Measurements from ENCODE around the gene LSM3. TPM values are rescaled to one million over a fixed set of nuclear protein-coding genes. Genes with fewer than 3 reads are reported as not detected.
A peak's percentile ranks its signal among the peaks of the same experiment; 100 is the strongest.

LSM3 gene
- total RNA-seq, 2 experiments from 2014 or later = 12.4 to 21.9 TPM

DNA sequence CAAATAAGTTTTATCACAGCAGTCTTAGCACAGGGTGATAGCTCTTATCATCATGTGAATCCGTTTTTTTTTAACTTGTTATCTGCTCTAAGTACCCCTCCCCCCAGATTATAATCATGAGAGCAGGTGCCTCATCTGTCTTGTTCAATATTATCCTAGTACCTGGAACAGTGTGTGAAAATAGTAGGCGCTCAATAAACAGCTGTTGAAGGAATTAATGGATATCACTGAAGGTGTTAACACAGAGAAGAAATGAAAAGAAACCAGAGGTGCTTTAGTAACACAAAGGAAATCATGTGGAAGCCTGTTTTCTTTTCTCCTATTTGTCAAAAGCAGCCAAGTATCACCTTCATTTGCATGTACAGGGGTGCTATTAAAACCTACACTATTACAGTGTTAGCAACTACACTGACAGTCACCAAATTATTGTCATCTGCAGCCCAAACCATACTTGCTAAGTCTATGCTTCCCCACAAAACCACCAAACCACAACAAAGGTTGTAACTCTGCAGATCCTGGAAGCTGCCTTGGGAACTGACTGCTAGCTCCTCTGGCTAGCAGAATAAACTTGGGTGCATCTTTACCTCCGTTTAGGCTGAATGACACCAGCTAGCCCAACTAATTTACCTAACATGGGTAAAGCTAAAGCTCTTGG, 3.1 kb upstream of the LSM3 start:
- Histone ChIP-seq H2AFZ (ENCODE audit: low read length) (no peak overlapping the region), H3K4me1 (ENCODE audit: insufficient read depth, low read length, poor library complexity, severe bottlenecking) (peaks cover 46% of the 10 kb centered on the region), H3K4me3 (ENCODE audit: low read depth, low read length, poor library complexity, severe bottlenecking) (peak overlapping the region; percentile 60), H3K4me2 (ENCODE audit: low read length) (peak overlapping the region; percentile 74), H3K27ac (ENCODE audit: low read depth, low read length, poor library complexity, severe bottlenecking) (peak overlapping the region; percentile 79), H3K9me3 (ENCODE audit: low read length) (no peaks in the 10 kb centered on the region), H4K20me1 (ENCODE audit: insufficient read depth, low read length) (peaks cover 16% of the 10 kb centered on the region; the same call in 1 of the 2 replicates), H3K9me2 (ENCODE audit: insufficient read depth, low read length) (no peaks in the 10 kb centered on the region), H3K79me2 (ENCODE audit: insufficient read depth, low read depth, low read length) (peaks cover 73% of the 10 kb centered on the region), H3K36me3 (ENCODE audit: insufficient read depth, low read length) (peaks cover 28% of the 10 kb centered on the region)
- BruUV-seq (replicated peaks) = no TSS peak
- peak; percentile 60 for DNase-seq (ENCODE audit: low spot score)
- intact Hi-C loops (cut with micrococcal nuclease; ENCODE audit: unreplicated experiment) = loop anchor here (5.0 kb wide), 1 partner anchor 772 kb away; the partner anchor contains the start of gene NR2C2
- POLR2A ChIA-PET = interaction anchor here (0.6 to 1.3 kb wide), 10 partner anchors 9 to 761 kb away, joined by 3 to 9 read pairs (median 4); partner anchors contain the start of genes CHCHD4 and TMEM43
- no peak for TF ChIP-seq CTCF (conservative IDR thresholded peaks at IDR 0.05; ENCODE audit: low read length)
- TF ChIP-seq EZH2phosphoT487 (IDR thresholded peaks at IDR 0.05; ENCODE audit: borderline replicate concordance, low read depth, low read length) = no peak
- CTCF ChIA-PET (ENCODE audit: unreplicated experiment) = no interaction called here

DNA sequence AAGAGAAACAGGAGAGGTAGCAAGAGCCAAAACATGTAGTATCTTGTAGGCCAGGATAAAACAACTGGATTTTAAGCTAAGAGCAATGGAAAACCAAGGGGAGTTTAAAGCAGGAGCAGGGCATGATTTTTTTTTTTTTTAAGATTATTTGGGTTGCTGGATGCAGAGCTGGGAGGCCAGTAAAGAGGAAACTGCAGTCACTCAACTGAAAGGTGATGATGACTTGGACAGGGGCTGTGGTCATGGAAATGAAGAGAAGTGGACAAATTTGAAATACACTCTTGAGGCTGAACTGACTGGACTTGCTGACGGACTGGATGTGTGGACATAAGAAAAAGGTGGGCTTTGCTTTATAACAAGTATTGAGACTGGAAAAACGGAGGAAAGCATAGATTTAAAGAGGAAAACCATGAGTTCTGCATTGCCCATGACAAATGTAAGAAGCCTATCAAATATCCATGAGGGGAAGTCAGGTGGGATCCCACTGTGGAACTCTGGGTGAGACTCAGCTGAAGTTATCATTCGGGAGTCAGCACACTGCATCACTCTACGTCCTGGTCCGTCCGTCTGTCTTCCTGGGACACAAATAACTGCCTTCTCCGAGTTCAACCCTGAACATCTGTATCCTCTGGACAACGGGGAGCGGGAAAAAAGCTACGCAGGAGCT, 904 bp upstream of the LSM3 start:
- peak overlapping the region; percentile 91 for H3K4me3 ChIP-seq (ENCODE audit: low read depth, low read length, poor library complexity, severe bottlenecking)
- peaks cover 25% of the 10 kb centered on the region for H3K36me3 ChIP-seq (ENCODE audit: insufficient read depth, low read length)
- H3K9me3 ChIP-seq (ENCODE audit: low read length) = no peaks in the 10 kb centered on the region
- H4K20me1 ChIP-seq (ENCODE audit: insufficient read depth, low read length) = peaks cover 16% of the 10 kb centered on the region; the same call in 1 of the 2 replicates
- peak; percentile 16 for DNase-seq (ENCODE audit: low spot score)
- ChIA-PET POLR2A (interaction anchor here (0.7 to 2.2 kb wide), 7 partner anchors 12 to 923 kb away, joined by 3 to 20 read pairs (median 5); partner anchors contain the start of genes CCDC174, CHCHD4 and TMEM43), CTCF (ENCODE audit: unreplicated experiment) (interaction anchor here (1.4 kb wide), 1 partner anchor 10 kb away, joined by 3 read pairs; no protein-coding TSS in a partner anchor)
- peak overlapping the region; percentile 49; the same call in 1 of the 2 replicates for H2AFZ ChIP-seq (ENCODE audit: low read length)
- no peaks in the 10 kb centered on the region for H3K9me2 ChIP-seq (ENCODE audit: insufficient read depth, low read length)
- H3K27ac ChIP-seq (ENCODE audit: low read depth, low read length, poor library complexity, severe bottlenecking) = peak overlapping the region; percentile 33
- no peak for TF ChIP-seq CTCF (conservative IDR thresholded peaks at IDR 0.05; ENCODE audit: low read length)
- TF ChIP-seq EZH2phosphoT487 (IDR thresholded peaks at IDR 0.05; ENCODE audit: borderline replicate concordance, low read depth, low read length) = no peak
- BruUV-seq (replicated peaks) = TSS peak; percentile 67
- peaks cover 47% of the 10 kb centered on the region for H3K4me1 ChIP-seq (ENCODE audit: insufficient read depth, low read length, poor library complexity, severe bottlenecking)
- peak overlapping the region; percentile 74 for H3K4me2 ChIP-seq (ENCODE audit: low read length)
- H3K79me2 ChIP-seq (ENCODE audit: insufficient read depth, low read depth, low read length) = peaks cover 94% of the 10 kb centered on the region
- intact Hi-C loops (cut with micrococcal nuclease; ENCODE audit: unreplicated experiment) = loop anchor here (1.0 to 5.0 kb wide), 2 partner anchors 53 to 770 kb away; partner anchors contain the start of genes CHCHD4 and NR2C2
